Epithelial cell of prostate (primary cell): Measurements from ENCODE around the gene HTR3A.

Source experiments
- DNase-seq: peaks from one replicate; pipeline ENCODE4 v3.0.0-alpha.2; 2011; ENCODE audit warnings: low read depth, low spot score
- H3K27ac ChIP-seq: fragments of 450-650 bp; 2 replicates; pipeline ENCODE4 v1.5.1; 2017; ENCODE audit warnings: mild to moderate bottlenecking

HTR3A gene

GRCh38 chr11:113977071-113977490 lies 2.2 kb downstream of the HTR3A start:
- no peak overlapping the region for H3K27ac ChIP-seq
- no peak for DNase-seq

- no peak overlapping the region for H3K27ac ChIP-seq
- no peak for DNase-seq
Observed at GRCh38 chr11:113977701-113978100, 2.8 kb downstream of the HTR3A start.

DNA sequence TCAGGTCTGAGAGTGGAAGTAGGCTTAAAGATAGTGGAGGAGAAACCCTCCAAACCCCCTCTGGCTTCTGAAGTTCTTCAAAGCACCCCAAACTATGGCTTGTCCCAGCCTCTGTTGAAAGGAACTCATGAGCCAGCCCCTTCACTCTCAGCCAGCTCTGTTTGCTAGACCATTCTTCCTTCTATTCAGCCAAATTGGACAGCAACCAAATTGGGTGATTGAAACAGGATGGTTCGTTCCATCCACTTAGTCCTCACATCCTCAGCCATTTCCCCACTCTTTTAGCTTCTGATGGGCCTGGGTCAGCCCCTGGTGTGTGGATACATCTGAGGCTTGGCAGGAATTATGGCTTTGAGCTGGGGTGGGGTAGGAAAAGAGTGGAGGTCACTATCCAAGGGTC lies 4.5 kb downstream of the HTR3A start:
- no peak overlapping the region for H3K27ac ChIP-seq
- DNase-seq: no peak

DNA sequence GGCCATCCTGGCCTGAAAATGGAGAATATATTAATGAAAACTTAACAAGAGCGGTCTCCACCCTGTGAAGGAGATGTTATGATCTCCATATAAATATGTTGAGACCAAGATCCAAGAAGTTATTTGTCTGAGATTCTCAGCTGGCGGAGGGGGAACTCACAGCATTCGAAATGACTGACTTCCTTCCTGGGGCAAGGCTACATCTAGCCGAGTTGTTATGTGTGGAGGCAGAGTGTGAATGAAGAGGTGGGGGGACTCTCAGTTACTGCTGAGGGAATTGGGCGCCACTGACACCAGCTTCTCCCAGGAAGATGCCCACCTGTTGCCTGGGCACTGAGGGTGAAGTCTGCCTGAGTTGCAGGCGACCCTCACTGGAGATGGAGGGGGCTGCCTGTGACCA lies 5.9 kb downstream of the HTR3A start:
- H3K27ac ChIP-seq: no peak overlapping the region
- no peak for DNase-seq

- no peak overlapping the region for H3K27ac ChIP-seq
- DNase-seq: no peak
Observed at GRCh38 chr11:113982306-113982705, 7.4 kb downstream of the HTR3A start.

DNA sequence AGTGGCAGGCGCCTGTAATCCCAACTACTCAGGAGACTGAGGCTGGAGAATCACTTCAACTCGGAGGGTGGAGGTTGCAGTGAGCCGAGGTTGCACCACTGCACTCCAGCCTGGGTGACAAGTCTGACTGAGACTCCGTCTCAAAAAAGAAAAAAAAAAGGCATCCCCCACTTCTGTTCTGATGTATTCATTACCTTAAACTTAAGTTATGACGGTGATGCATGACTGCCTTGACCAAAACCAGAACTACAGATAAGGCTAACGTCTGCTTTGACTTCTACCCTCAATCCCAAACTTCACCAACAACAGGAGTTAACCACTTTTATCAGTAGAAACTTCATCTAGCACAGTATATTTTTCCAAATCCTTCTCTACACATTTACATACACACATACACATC lies 9.9 kb downstream of the HTR3A start:
- DNase-seq: no peak

GRCh38 chr11:113985906-113986305 lies 11.0 kb downstream of the HTR3A start:
- no peak for DNase-seq
- no peak overlapping the region for H3K27ac ChIP-seq

More for the DNA sequence above, 9.9 kb downstream of the HTR3A start:
- no peak overlapping the region for H3K27ac ChIP-seq

GRCh38 chr11:113986351-113987140 lies 11.6 kb downstream of the HTR3A start:
- DNase-seq: no peak
- no peak overlapping the region for H3K27ac ChIP-seq

GRCh38 chr11:113989381-113989780 lies 14.5 kb downstream of the HTR3A start:
- H3K27ac ChIP-seq: no peak overlapping the region
- no peak for DNase-seq

- H3K27ac ChIP-seq: no peak overlapping the region
- no peak for DNase-seq
Observed at GRCh38 chr11:113989916-113990315, 15.0 kb downstream of the HTR3A start.

DNA sequence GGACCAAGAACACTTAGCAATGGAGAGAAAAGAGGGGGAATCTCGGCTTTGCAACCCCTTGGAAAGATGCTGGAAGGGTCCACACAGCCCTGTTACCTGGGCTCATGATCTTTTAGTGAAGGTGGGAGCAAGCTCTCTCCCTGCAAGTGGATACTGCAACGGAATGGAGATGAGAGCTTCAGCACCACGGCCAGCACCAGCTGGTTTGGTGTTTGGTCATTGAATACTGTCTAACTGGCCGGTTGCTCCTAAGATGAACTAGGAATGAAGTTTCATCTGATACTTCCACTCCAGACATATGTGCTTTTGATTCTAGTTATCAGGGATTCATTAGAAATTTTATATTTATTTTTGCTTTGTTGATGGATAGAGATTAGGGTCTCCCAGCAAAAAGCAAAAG lies 16.3 kb downstream of the HTR3A start:
- no peak for DNase-seq
- H3K27ac ChIP-seq: no peak overlapping the region

- no peak for DNase-seq
- no peak overlapping the region for H3K27ac ChIP-seq
Observed at GRCh38 chr11:113991718-113992458, 17.0 kb downstream of the HTR3A start.

- H3K27ac ChIP-seq: no peak overlapping the region
- DNase-seq: no peak
Observed at GRCh38 chr11:113992459-113993110, 17.7 kb downstream of the HTR3A start.

GRCh38 chr11:113994077-113994954 lies 19.4 kb downstream of the HTR3A start:
- DNase-seq: no peak

GRCh38 chr11:113997473-113997872 lies 22.6 kb downstream of the HTR3A start:
- DNase-seq: no peak
- H3K27ac ChIP-seq: no peak overlapping the region

More at GRCh38 chr11:113994077-113994954, 19.4 kb downstream of the HTR3A start:
- H3K27ac ChIP-seq: no peak overlapping the region

GRCh38 chr11:113998574-113998973 lies 23.7 kb downstream of the HTR3A start:
- DNase-seq: no peak
- no peak overlapping the region for H3K27ac ChIP-seq

DNA sequence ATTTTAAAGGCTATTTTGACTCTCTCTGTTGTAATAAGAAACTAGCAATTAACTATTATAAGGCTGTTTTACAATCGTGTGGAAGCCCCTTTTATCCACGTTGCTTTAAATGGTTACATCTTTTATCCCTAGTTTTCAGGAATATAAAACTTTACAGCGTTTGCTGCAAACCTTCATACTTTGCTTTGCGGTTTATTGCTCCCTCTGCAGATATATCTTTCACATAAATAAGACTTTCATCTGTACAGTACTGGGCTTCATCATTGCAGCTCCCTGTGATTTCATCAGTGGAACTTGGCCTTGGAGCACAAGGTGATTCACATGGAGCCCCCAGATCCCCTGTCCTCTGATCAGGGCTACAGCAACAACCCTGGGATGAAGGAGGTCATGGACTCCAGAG lies 25.6 kb downstream of the HTR3A start:
- no peak for DNase-seq
- no peak overlapping the region for H3K27ac ChIP-seq

GRCh38 chr11:114001416-114001815 lies 26.5 kb downstream of the HTR3A start:
- no peak for DNase-seq
- no peak overlapping the region for H3K27ac ChIP-seq

GRCh38 chr11:114008331-114008730 lies 33.4 kb downstream of the HTR3A start:
- no peak overlapping the region for H3K27ac ChIP-seq
- no peak for DNase-seq

DNA sequence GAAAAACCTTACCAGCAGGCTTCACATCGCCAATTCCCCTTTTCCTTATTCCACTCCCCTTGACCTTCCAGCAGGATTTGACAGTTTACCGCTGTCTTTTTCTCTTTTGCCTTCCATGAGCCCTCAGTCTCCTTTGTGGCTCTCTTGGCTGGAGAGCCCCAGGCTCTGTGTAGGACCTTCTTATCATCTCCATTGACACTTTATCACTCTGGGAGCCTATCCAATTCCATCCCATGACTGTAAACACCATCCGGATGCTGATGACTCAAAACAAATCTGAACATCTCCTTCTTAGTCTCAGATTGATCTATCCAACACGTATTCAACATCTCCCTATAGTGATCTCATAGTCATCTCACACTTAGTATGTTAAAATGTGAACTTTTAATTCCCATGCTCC lies 36.0 kb downstream of the HTR3A start:
- no peak for DNase-seq

More for the DNA sequence above, 36.0 kb downstream of the HTR3A start:
- H3K27ac ChIP-seq: no peak overlapping the region
